A673 (cell line): Measurements from ENCODE around the gene GATA6. TPM values are rescaled to one million over a fixed set of nuclear protein-coding genes. Genes with fewer than 3 reads are reported as not detected.

Experiments used
- BruUV-seq: library from RNA; stranded (reverse); fragments of 400-500 nt; replicated peaks from 2 replicates; lab custom pipeline; 2021; lab: Mats Ljungman, UMichigan
- CTCF ChIA-PET: fragments of 300-600 bp; sonication (Branson Sonifier 250); formaldehyde crosslinking; loops from one replicate; lab custom pipeline; 2022; ENCODE audit warnings: antibody characterized with exemption; lab: Charles Lee
- POLR2A ChIA-PET: fragments of 300-600 bp; sonication (Branson Sonifier 250); formaldehyde crosslinking; loops from one replicate; lab custom pipeline; 2022; ENCODE audit warnings: antibody characterized with exemption; ENCODE audit not compliant: low non-redundant PET; lab: Charles Lee
- DNase-seq: peaks from one replicate; pipeline ENCODE4 v3.0.0-alpha.2; 2015; ENCODE audit warnings: low spot score
- H3K27ac ChIP-seq: fragments of 200-600 bp; sonication (generic); 2 replicates; pipeline ENCODE4 v1.5.1; 2016; ENCODE audit warnings: mixed run types, low read depth, mild to moderate bottlenecking, mixed read lengths, antibody characterized with exemption, low read length; ENCODE audit not compliant: poor library complexity, severe bottlenecking
- H3K27me3 ChIP-seq: fragments of 200-600 bp; sonication (generic); replicated peaks from 2 replicates; pipeline ENCODE4 v1.6.1; 2017; ENCODE audit warnings: mixed run types, low read depth, mild to moderate bottlenecking, mixed read lengths, antibody characterized with exemption, low read length; ENCODE audit not compliant: insufficient read depth, poor library complexity
- H3K36me3 ChIP-seq: fragments of 200-600 bp; sonication (generic); 2 replicates; pipeline ENCODE4 v1.6.1; 2016; ENCODE audit warnings: mixed run types, mild to moderate bottlenecking, mixed read lengths, antibody characterized with exemption, low read length; ENCODE audit not compliant: insufficient read depth, poor library complexity, severe bottlenecking
- H3K4me1 ChIP-seq: fragments of 200-600 bp; sonication (generic); 2 replicates; pipeline ENCODE4 v1.6.1; 2017; ENCODE audit warnings: mixed run types, mild to moderate bottlenecking, mixed read lengths, antibody characterized with exemption, low read length; ENCODE audit not compliant: insufficient read depth, poor library complexity, severe bottlenecking
- H3K4me3 ChIP-seq: fragments of 200-600 bp; sonication (generic); 2 replicates; pipeline ENCODE4 v1.5.1; 2016; ENCODE audit warnings: low read depth, mixed run types, mild to moderate bottlenecking, mixed read lengths, low read length; ENCODE audit not compliant: poor library complexity, severe bottlenecking
- H3K9me3 ChIP-seq: fragments of 200-600 bp; sonication (generic); 2 replicates; pipeline ENCODE4 v1.6.1; 2016; ENCODE audit warnings: mixed run types, low read depth, mild to moderate bottlenecking, mixed read lengths, antibody characterized with exemption, low read length; ENCODE audit not compliant: poor library complexity, severe bottlenecking
- EZH2 ChIP-seq: fragments of 200-600 bp; sonication (generic); IDR thresholded peaks from 2 replicates; pipeline ENCODE4 v1.6.1; 2017; ENCODE audit warnings: borderline replicate concordance, low read depth, mild to moderate bottlenecking, mixed read lengths, antibody characterized with exemption, low read length; ENCODE audit not compliant: poor library complexity, severe bottlenecking
- intact Hi-C: fragments of 100-400 bp; cut with micrococcal nuclease; formaldehyde crosslinking; loops from one replicate; pipeline ENCODE4 v1.10.0; 2022; ENCODE audit not compliant: unreplicated experiment
- total RNA-seq: library from RNA; stranded (reverse); gene quantifications from 2 replicates; pipeline ENCODE4 v1.2.3, GENCODE V29; 2021
- TF ChIP-seq, protein P1 (sequence below): fragments of 300-800, 200-600 bp; sonication (generic); conservative IDR thresholded peaks from 2 replicates; pipeline ENCODE4 v1.5.1; 2017; ENCODE audit warnings: low read depth, mild to moderate bottlenecking, antibody characterized with exemption, low read length, moderate library complexity, mixed read lengths

The GATA6 gene
- total RNA-seq, 1 experiment from 2014 or later: 0.21 TPM

DNA sequence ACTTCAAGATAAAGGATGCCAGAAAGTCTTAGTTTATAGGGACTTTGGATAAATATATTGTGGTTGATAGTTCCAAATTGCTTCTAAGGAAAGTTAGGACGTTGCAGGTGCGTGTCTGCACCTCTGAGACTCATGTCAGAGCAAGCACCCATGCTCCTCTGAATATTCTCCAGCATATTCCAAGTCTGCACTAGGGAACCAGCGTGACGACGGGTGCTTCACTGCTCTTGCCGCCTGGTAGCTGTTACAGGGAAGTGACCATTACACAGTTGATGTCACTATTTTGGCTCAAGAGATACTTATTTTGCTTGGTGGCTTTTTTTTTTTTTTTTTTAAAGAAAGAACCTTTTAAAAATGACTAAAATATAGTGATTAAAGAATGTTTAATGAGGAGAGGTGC, 35.6 kb downstream of the GATA6 start:
- BruUV-seq: no TSS peak
- Histone ChIP-seq H3K36me3 (no peaks in the 10 kb centered on the region), H3K4me3 (no peak overlapping the region), H3K27me3 (peaks cover 66% of the 10 kb centered on the region), H3K9me3 (no peaks in the 10 kb centered on the region), H3K27ac (no peak overlapping the region), H3K4me1 (no peaks in the 10 kb centered on the region)
- DNase-seq: no peak
- TF ChIP-seq, protein P1, sequence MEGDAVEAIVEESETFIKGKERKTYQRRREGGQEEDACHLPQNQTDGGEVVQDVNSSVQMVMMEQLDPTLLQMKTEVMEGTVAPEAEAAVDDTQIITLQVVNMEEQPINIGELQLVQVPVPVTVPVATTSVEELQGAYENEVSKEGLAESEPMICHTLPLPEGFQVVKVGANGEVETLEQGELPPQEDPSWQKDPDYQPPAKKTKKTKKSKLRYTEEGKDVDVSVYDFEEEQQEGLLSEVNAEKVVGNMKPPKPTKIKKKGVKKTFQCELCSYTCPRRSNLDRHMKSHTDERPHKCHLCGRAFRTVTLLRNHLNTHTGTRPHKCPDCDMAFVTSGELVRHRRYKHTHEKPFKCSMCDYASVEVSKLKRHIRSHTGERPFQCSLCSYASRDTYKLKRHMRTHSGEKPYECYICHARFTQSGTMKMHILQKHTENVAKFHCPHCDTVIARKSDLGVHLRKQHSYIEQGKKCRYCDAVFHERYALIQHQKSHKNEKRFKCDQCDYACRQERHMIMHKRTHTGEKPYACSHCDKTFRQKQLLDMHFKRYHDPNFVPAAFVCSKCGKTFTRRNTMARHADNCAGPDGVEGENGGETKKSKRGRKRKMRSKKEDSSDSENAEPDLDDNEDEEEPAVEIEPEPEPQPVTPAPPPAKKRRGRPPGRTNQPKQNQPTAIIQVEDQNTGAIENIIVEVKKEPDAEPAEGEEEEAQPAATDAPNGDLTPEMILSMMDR: no peak
- TF ChIP-seq EZH2: no peak
- ChIA-PET POLR2A (no interaction called here), CTCF (no interaction called here)
- intact Hi-C loops: loop anchor here (2.0 to 5.0 kb wide), 2 partner anchors 20 to 47 kb away; no protein-coding TSS in a partner anchor

DNA sequence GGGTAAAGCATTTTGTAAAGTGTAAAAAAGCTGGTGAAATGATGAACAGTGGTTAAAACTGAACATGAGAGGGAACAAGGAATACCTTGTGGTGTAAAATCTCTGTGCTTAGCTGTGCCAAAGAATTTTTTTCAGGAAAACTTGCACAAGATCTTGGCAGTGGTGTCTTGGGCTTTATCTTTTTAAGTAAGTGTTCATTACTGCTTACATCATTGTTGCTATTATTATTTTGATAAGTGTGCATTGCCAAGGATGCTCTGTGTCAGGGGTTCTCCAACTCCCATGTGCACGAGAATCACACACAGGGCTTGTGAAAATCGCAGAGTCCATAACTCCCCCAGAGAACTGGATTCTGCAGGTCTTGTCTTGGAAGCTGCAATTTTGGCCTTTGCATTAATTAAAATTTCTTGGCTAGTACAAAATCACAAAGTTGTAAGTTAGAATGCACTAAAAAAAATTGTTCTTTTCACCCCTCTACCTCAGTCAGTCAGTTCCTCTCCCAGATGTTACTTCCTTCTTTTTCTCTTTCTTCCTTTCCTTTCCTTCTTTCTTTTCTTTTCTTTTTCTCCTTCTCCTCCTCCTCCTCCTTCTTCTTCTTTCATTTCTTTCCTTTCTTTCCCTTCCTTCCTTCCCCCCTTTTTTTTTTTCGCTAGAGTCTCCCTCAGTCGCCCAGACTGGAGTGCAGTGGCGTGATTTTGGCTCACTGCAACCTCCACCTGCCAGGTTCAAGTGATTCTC, 37.8 kb downstream of the GATA6 start:
- intact Hi-C loops: no loop called here
- H3K9me3 ChIP-seq: no peaks in the 10 kb centered on the region
- H3K4me3 ChIP-seq: no peak overlapping the region
- no peaks in the 10 kb centered on the region for H3K36me3 ChIP-seq
- no peak overlapping the region for H3K27ac ChIP-seq
- TF ChIP-seq, protein P1: no peak
- TF ChIP-seq EZH2: no peak
- ChIA-PET POLR2A (no interaction called here), CTCF (no interaction called here)
- no peak for DNase-seq
- peaks cover 65% of the 10 kb centered on the region for H3K27me3 ChIP-seq
- BruUV-seq: no TSS peak
- no peaks in the 10 kb centered on the region for H3K4me1 ChIP-seq

DNA sequence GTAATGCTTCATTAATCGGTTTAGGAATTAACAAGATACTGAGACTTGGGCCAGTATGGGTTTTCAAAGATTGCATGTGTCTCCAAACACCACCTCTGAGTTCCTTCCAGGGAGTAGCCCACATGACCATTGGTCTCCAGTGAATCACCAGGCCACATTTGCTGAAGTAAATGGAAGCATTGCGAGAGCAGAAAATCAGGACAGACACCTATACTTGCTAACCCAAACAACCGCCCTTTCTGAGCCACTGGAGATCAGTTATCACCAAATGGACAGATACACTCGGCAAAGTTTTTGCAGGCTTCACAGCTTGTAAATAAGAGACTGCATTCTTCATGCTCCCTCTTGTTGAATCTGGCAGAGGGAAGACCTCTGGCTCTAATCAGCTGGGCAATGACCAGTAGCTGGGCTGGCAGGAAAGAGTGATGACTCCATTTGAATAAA, 40.9 kb downstream of the GATA6 start:
- Histone ChIP-seq H3K27ac (no peak overlapping the region), H3K27me3 (peaks cover 44% of the 10 kb centered on the region), H3K36me3 (no peaks in the 10 kb centered on the region), H3K4me1 (no peaks in the 10 kb centered on the region), H3K4me3 (no peak overlapping the region), H3K9me3 (no peaks in the 10 kb centered on the region)
- POLR2A ChIA-PET: no interaction called here
- intact Hi-C loops: no loop called here
- TF ChIP-seq, protein P1: no peak
- no peak for TF ChIP-seq EZH2
- no TSS peak for BruUV-seq
- no peak for DNase-seq
- CTCF ChIA-PET: no interaction called here
